Cerebellar nuclear complex (tissue), 1 donor: Measurements from ENCODE around the gene ULK2.

Experiments used
- DNase-seq, 2 experiments: peaks; one replicate each; lab custom pipeline; 2025; lab: John Stamatoyannopoulos, UW

Gene ULK2

DNA sequence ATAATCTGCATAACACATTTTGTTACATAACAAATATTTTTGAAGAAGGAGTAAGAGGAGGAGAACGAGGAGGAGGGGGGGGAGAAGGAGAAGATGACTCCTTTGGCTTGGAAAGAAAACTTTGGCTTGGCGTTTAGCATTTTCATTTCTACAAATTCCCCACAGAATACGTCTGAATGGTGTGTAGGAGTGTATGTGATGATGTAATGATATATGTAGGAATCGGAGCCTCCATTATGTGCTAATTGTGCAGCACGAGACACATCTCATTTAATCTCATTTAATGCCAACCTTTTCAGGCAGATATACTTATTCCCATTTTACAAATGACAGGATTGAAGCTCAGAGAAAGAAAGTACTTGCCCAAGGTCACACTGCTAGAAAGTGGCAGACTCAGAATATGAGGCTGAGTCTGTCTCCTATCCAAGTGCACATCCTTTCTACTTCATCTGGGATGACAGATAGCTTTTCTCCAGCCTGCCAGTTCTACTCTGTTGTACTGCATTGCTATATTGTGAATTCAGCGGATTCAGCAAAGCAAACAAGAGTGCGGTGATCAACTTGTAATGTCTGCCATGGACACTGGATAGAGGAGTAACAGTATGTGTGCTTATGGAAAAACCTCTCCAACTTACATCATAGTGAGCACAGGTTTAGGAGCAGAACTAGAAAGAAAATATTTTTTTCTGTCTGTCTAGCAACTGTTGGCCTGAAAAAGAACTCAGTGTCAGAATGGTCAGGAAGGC lies 140.9 kb downstream of the ULK2 start:
- DNase-seq, result no peak

GRCh38 chr17:19725486-19725885 lies 142.2 kb downstream of the ULK2 start:
- DNase-seq, result no peak

GRCh38 chr17:19724501-19725420 lies 143.0 kb downstream of the ULK2 start:
- DNase-seq, result no peak

GRCh38 chr17:19723964-19724363 lies 143.8 kb downstream of the ULK2 start:
- no peak for DNase-seq
